ENCODE data around the gene DOCK8.

Gene DOCK8

GRCh38 chr9:511861-512260, 297.2 kb downstream of the DOCK8 start:
- no peak for DNase-seq

DNA sequence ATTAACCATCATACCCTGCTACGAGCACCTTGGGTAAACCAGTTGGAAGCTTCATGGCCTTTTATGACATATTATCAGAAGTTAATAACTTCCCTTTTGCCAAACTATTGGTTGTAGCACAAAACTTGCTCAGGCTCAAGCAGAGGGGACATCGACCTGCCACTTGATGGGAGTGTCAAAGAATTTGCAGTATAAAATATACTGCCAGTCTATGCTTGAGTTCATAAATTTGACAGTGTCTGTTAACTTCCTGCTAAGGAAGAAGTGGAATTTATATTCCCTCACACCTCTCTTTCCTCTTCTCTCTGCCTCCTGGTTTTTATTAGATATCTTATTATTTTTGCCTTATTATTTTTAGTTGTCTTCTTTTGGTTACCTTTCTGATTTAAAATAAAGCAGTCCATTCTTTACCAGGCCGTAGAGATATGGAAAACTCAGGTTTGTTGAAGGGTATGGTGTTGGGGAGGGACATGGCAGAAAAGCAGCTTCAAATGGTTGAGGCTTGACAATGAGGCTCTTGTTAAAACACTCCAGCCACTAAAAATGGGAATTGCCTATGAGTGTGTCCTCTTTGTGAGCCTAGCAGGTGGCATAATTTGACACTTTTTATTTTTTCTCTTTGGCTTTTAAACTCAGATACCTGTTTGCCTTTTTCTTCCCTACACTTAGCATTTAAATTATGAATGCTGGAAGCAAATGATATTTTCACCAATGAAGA, 298.0 kb downstream of the DOCK8 start:
- no peak for DNase-seq
